HG03280 (cell line): ENCODE results near the gene MALRD1.
"Not testable (repeated sequence)": the region's sequence is repeated elsewhere in the genome, so short reads cannot be mapped to it uniquely, and the experiment has no call there.

Experiments used
- ATAC-seq: cut with Tn5 transposase; IDR thresholded peaks from one replicate; pipeline ENCODE4 v1.9.1; 2021; ENCODE audit warnings: mild to moderate bottlenecking, moderate library complexity; ENCODE audit not compliant: unreplicated experiment

The MALRD1 gene

DNA sequence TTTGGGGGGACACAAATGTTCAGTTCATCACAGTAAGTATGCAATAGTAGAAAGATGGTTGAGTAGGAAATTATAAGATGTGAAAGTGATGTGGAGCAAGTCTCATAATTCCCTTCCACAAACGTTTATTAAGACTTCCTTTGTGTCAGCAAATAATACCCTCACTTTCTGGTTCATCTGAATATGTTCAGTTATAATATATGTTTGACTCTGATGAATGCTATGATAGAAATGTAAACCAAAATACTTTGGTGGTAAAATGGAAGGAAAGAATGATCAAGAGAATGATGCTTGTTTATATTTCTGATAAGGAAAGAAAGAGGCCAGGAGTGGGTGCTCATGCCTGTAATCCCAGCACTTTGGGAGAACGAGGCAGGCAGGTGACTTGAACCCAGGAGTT is 655.9 kb downstream of the MALRD1 start:
- no peak for ATAC-seq

DNA sequence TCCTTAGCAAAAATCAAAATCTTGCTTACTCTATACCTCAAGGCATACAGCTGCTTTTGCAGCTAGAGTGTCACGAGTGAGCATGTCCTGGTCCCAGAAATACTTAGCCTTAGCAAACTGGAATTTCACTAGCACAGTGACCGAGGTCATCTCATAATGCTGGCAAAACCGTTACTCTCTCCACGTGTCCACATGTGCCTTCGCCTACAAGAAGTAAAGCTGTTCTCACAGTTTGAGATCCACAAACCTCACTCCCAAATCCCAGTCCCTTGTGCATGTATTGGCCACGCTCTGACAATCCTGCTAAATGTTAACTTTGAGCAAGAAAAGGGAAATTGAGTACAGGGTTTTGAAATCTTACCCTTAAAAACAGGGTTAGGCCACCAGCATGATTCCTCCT is 656.6 kb downstream of the MALRD1 start:
- ATAC-seq, result no peak

- ATAC-seq, result no peak
These were observed 658.3 kb downstream of the MALRD1 start for GRCh38 chr10:19706904-19707303.

GRCh38 chr10:19707376-19707775 is 658.8 kb downstream of the MALRD1 start:
- ATAC-seq, result no peak

DNA sequence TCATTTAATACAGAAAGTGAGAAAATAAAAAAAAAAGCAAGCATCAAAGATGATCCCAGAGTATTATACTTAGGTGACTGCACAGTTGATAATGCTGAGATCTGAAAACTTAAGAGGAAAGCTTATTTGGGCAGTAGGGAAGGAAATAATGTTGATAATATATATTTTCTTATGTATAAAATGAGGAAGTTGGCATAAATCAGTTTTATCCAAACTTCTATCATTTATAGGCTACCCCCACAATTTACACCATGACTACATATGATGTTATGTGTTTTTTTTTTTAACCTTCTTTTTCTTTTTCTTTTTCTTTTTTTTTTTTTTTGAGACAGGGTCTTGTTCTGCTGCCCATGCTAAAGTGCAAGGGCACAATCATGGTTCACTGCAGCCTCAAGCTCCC is 659.4 kb downstream of the MALRD1 start:
- ATAC-seq, result no peak

- ATAC-seq, result no peak
These were observed 662.0 kb downstream of the MALRD1 start for GRCh38 chr10:19710600-19710999.

DNA sequence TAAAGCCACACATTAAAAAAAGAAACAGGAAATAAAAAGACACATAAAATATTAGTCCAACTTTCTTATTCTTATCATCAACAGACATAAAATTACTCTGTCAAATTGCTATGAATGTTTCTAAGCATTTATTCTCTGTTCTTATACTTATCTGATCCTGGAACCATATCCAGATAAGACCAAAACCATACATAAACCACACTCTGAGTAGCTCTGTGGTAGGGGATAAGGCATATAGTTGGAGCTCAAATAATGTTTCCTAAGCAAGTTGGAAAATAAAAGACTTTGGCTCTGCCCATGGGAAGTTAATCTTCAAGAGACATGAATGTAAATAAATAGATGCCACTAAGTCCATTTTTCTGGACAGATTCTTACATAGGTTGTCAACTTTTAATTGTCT is 664.6 kb downstream of the MALRD1 start:
- ATAC-seq, result no peak

GRCh38 chr10:19713800-19714525 is 665.4 kb downstream of the MALRD1 start:
- no peak for ATAC-seq

DNA sequence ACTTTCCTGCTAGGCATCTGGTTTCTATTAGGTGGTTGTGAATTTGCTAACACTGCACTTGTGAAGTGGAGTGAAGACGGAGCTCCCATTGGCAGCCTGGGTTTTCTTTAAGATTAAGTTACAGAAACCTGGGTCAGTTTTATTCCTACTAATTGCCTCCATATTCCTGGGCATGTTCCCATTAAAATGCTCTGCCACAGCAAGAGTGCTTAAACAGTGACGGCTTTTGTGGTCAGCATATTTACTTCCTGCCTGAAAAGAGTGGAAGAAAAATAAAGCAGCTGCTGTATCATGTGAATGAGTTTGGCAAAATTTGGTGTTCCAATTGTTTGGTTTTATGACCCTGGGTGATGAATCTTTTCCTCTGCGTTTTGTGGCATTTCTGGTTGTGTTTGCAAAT is 670.7 kb downstream of the MALRD1 start:
- ATAC-seq, result no peak

DNA sequence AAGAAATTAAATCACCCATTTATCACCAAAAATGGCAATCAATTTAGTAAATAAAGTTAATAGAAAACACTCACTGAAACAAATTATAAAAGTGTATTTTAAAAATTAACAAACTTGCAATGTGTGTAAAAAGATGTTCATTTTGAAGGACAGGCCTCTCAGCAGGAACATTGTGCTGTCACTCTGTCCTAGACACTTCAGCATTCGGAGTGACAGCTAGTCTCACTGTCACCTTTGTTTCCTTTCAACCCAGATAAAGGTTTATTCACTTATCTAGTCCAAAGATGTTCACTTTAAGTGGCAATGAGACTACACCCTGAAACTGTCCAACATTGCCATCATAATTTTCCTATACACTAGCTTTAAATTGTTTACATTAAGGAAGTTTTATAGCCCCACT is 675.7 kb downstream of the MALRD1 start:
- no peak for ATAC-seq

- no peak for ATAC-seq
These were observed 679.8 kb downstream of the MALRD1 start for GRCh38 chr10:19728376-19728775.

GRCh38 chr10:19728964-19729363 is 680.4 kb downstream of the MALRD1 start:
- no peak for ATAC-seq

DNA sequence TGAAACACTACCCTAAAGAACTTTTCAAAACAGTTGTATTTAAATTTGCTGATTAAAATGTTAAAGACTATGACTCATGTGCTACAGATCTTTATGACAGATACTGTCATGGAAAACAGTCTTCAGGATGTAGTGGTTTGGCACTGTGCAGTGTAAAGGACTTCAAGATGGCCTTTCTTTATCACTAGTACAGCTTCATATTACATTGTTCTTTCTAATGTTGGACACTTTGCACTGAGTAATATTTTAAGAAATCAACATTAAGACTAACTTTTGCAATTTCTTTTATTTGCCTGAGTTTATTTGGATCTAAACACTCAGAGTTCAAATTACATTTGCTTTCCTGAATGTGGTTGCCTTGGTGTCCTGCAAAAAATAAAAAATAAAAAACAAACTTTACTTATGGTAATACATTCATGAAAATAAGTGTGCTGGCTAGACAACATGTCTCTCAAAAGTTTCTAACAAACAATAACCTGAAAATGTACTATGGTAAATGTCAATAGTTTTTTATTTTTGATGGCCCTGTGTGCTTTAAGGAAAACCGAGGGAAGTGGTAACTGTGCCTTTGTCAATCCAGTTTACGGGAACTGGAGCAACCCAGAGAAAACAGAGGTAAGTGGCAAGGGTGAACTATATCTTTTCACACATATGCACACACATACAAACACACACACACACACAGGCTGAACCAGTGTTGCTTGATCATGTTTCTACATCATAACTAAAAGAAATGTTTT is 681.7 kb downstream of the MALRD1 start:
- ATAC-seq, result no peak

DNA sequence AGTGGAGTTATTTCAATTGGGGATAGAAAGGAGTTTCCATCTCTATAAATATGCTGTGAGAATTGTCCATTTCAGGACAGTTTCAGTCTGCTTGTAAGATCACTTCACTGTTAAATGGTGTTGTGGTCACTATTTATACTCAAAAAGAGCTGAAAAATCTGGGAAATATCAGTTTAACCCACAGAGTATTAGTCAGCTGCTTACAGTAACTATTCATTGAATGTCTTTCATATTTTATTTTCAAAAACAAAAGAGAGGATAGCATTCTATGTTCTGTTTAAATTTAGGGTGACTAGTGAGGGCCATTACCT is 682.3 kb downstream of the MALRD1 start:
- no peak for ATAC-seq

DNA sequence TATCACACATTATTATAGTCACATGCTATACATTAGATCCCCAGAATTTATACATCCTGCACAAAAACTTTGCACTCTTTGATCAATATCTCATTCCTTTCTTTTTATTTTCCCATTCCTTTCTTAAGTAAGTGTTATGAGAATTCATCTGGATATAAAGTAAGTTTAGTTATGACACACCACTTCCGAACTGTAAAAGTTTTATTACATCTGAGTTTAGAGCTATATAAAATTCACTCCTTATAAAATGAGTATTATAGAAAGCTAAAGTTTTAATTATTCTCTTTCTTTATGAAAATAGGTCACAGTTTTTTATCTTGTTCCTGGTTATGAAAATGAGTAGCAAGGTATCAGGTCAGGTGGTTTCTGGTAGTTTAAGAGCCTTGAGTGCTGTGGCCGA is 683.0 kb downstream of the MALRD1 start:
- no peak for ATAC-seq

DNA sequence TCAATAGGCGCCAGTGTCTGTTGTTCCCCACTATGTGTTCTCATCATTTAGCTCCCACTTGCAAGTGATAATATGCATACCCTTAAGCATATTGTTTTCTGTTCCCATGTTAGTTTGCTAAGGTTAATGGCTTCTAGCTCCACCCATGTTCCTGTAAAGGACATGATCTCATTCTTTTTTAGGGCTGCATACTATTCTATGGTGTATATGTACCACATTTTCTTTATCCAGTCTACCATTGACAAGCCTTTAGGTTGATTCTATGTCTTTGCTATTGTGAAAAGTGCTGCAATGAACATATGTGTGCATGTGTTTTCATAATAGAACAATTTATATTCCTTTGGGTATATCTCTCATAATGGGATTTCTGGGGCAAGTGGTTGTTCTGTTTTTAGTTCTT is 689.8 kb downstream of the MALRD1 start:
- ATAC-seq, result no peak

- not testable (repeated sequence) for ATAC-seq
These were observed 690.6 kb downstream of the MALRD1 start for GRCh38 chr10:19739232-19739631.

- not testable (repeated sequence) for ATAC-seq
These were observed 693.5 kb downstream of the MALRD1 start for GRCh38 chr10:19742144-19742543.

DNA sequence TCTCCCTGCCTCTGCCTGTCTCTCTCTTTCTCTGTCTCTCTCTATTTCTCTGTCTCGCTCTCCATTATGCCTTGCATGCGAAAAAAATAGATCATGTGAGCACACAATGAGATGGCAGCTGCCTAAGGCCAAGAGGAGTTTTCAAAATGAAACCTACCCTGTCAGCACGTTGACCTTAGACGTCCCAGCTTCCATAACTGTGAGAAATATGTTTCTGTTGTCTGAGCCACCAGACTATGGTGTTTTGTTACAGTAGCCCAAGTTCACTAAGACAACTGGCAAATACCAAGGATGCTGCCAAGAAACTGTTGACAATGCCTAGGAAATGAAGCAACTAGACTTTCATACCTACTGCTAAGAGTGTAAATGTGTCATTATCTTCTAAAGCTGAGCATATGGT is 697.1 kb downstream of the MALRD1 start:
- no peak for ATAC-seq

- ATAC-seq, result no peak
These were observed 700.7 kb downstream of the MALRD1 start for GRCh38 chr10:19749185-19749729.

DNA sequence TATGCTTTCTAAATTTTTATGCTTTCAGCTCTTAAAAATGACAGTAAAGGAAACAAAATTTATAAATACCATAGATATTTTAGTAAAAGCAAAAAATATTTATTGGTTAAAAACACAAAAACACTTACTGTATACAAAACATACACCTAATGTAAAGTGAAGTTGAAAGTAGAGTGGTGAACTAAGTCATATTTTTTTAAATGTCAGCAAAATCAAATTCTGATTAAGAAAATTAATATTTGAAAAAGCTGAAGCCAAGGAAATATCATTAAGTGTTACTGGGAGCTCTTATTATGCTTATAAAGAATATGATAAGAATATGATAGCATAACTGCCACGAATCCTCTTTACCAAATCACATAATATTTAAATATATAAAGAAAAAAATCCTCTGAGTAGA is 702.4 kb downstream of the MALRD1 start:
- no peak for ATAC-seq

DNA sequence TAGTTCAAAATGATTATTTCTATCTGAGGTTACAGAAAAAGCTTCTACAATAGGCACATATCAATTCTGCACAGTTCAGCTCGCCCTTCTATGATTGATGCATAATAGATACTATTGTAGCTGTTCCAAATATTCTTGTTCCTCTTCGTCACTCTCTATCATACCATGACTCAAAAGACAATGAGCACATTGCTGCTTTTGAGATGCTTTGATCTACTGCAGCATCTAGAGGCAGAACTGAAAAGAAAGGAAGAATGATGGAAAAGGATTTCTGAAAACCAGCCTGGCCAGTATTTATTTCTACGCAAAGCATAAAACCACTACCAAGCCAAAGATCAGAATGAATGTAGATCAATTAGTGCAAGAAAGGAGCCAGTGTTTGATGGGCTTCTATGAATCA is 708.3 kb downstream of the MALRD1 start:
- no peak for ATAC-seq
